Neural progenitor cell (in vitro differentiated cells): ENCODE results near the gene NIFK. TPM values are rescaled to one million over a fixed set of nuclear protein-coding genes. Genes with fewer than 3 reads are reported as not detected.

Experiments
- DNase-seq: peaks from one replicate; pipeline ENCODE4 v3.0.0-alpha.2; 2016; ENCODE audit warnings: low spot score
- H2AFZ ChIP-seq: fragments of 200-600 bp; sonication (generic); replicated peaks from 2 replicates; pipeline ENCODE4 v1.6.1; 2016; ENCODE audit warnings: antibody characterized with exemption
- H3F3A ChIP-seq: fragments of 200-600 bp; sonication (generic); 2 replicates; pipeline ENCODE4 v1.6.1; 2016; ENCODE audit warnings: antibody characterized with exemption, low read depth
- H3K27ac ChIP-seq: fragments of 200-600 bp; sonication (generic); 2 replicates; pipeline ENCODE4 v1.5.1; 2016; ENCODE audit warnings: mild to moderate bottlenecking
- H3K27me3 ChIP-seq: fragments of 200-600 bp; sonication (generic); 2 replicates; pipeline ENCODE4 v1.6.1; 2016; ENCODE audit warnings: mild to moderate bottlenecking, moderate library complexity
- H3K36me3 ChIP-seq: fragments of 200-600 bp; sonication (generic); 2 replicates; pipeline ENCODE4 v1.5.1; 2016
- H3K4me1 ChIP-seq: fragments of 200-600 bp; sonication (generic); 2 replicates; pipeline ENCODE4 v1.6.1; 2016; ENCODE audit warnings: mixed run types
- H3K4me2 ChIP-seq: fragments of 200-600 bp; sonication (generic); 2 replicates; pipeline ENCODE4 v1.6.1; 2016
- H3K4me3 ChIP-seq: fragments of 200-600 bp; sonication (generic); 2 replicates; pipeline ENCODE4 v1.5.1; 2016
- H3K79me2 ChIP-seq: fragments of 200-600 bp; sonication (generic); 2 replicates; pipeline ENCODE4 v1.6.1; 2016; ENCODE audit warnings: low read depth
- H3K9ac ChIP-seq: fragments of 200-600 bp; sonication (generic); 2 replicates; pipeline ENCODE4 v1.6.1; 2016
- H3K9me3 ChIP-seq: fragments of 200-600 bp; sonication (generic); 2 replicates; pipeline ENCODE4 v1.5.1; 2016; ENCODE audit warnings: low read depth
- H4K20me1 ChIP-seq: fragments of 200-600 bp; sonication (generic); 2 replicates; pipeline ENCODE4 v1.6.1; 2016; ENCODE audit warnings: low read depth
- H3K27ac Mint-ChIP-seq: 3 replicates; pipeline ENCODE4 v1.8.0; 2021; ENCODE audit warnings: mixed read lengths
- H3K27me3 Mint-ChIP-seq: 2 replicates; pipeline ENCODE4 v1.8.0; 2022; ENCODE audit warnings: low read depth, mild to moderate bottlenecking, inconsistent platforms, moderate library complexity, mixed read lengths; ENCODE audit not compliant: insufficient read depth
- H3K36me3 Mint-ChIP-seq: 3 replicates; pipeline ENCODE4 v1.8.0; 2021; ENCODE audit warnings: mixed read lengths
- H3K4me1 Mint-ChIP-seq: 3 replicates; pipeline ENCODE4 v1.8.0; 2021; ENCODE audit warnings: mixed read lengths
- H3K4me3 Mint-ChIP-seq: 3 replicates; pipeline ENCODE4 v1.8.0; 2021; ENCODE audit warnings: mild to moderate bottlenecking, moderate library complexity, mixed read lengths
- H3K9me3 Mint-ChIP-seq: 3 replicates; pipeline ENCODE4 v1.8.0; 2020; ENCODE audit warnings: mixed read lengths
- CTCF ChIP-seq: fragments of 200-600 bp; sonication (generic); IDR thresholded peaks from 2 replicates; pipeline ENCODE4 v1.5.1; 2017; ENCODE audit warnings: antibody characterized with exemption, mild to moderate bottlenecking
- EZH2 ChIP-seq: fragments of 200-600 bp; sonication (generic); IDR thresholded peaks from 2 replicates; pipeline ENCODE4 v1.6.1; 2017; ENCODE audit warnings: antibody characterized with exemption, mild to moderate bottlenecking, moderate library complexity
- EZH2phosphoT487 ChIP-seq: fragments of 200-600 bp; sonication (generic); IDR thresholded peaks from 2 replicates; pipeline ENCODE4 v1.6.1; 2017; ENCODE audit warnings: antibody characterized with exemption
- total RNA-seq: library from RNA; depleted of rRNA; stranded (reverse); fragments of >200 nt; gene quantifications from 2 replicates; pipeline ENCODE4 v1.2.3, GENCODE V29; 2015; ENCODE audit warnings: low replicate concordance

The NIFK gene
- total RNA-seq, 1 donor from 2014 or later: 126 TPM

DNA sequence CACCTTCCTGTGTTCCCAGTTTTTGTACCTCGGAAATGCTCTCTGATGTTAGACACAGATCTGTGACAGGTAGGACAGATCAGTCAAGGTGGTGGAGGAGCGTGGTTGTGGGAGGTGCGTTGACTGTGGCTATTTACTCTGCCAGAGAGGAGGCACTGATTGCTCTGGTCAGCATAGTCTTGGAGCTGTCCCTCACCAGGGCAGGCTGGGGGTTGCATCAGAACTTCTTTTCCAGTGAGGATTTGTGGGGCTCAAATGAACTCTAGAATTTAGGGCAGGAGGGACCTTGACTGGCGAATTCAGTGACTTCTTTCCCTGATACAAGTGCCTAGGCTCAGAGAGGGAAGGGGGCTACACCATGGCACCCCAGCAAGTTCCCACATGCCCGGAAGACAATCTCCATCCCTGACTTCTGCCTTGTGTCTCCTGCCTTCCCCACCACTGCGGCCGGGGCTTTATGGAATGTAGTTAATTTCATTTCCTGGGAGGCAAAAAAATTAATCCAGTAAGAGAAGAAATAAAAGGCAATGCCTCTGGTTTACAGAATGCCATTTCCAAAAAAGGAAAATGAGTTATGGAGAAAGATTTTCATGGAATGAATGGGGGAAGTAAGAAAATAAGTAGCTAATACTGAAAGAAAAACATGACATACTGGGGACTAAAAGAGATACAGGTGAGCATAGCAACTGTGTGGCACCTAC lies 26.1 kb downstream of the NIFK start:
- no peaks in the 10 kb centered on the region for H3K9me3 ChIP-seq
- peaks cover 11% of the 10 kb centered on the region for H3F3A ChIP-seq
- H3K27ac ChIP-seq: no peak overlapping the region
- peaks cover 5% of the 10 kb centered on the region for H3K27me3 Mint-ChIP-seq
- H3K4me1 ChIP-seq: peaks cover 18% of the 10 kb centered on the region
- H3K4me3 ChIP-seq: no peak overlapping the region
- no peak for TF ChIP-seq EZH2phosphoT487
- no peak for TF ChIP-seq CTCF
- TF ChIP-seq EZH2: no peak
- H3K36me3 ChIP-seq: no peaks in the 10 kb centered on the region
- H2AFZ ChIP-seq: no peak overlapping the region
- H3K27me3 ChIP-seq: no peaks in the 10 kb centered on the region
- DNase-seq: no peak
- H3K36me3 Mint-ChIP-seq: no peaks in the 10 kb centered on the region
- H3K4me1 Mint-ChIP-seq: peaks cover 34% of the 10 kb centered on the region
- no peaks in the 10 kb centered on the region for H3K79me2 ChIP-seq
- no peak overlapping the region for H3K9ac ChIP-seq
- no peak overlapping the region for H3K27ac Mint-ChIP-seq
- H3K4me3 Mint-ChIP-seq: no peak overlapping the region
- H4K20me1 ChIP-seq: no peaks in the 10 kb centered on the region
- no peaks in the 10 kb centered on the region for H3K9me3 Mint-ChIP-seq
- no peak overlapping the region for H3K4me2 ChIP-seq

DNA sequence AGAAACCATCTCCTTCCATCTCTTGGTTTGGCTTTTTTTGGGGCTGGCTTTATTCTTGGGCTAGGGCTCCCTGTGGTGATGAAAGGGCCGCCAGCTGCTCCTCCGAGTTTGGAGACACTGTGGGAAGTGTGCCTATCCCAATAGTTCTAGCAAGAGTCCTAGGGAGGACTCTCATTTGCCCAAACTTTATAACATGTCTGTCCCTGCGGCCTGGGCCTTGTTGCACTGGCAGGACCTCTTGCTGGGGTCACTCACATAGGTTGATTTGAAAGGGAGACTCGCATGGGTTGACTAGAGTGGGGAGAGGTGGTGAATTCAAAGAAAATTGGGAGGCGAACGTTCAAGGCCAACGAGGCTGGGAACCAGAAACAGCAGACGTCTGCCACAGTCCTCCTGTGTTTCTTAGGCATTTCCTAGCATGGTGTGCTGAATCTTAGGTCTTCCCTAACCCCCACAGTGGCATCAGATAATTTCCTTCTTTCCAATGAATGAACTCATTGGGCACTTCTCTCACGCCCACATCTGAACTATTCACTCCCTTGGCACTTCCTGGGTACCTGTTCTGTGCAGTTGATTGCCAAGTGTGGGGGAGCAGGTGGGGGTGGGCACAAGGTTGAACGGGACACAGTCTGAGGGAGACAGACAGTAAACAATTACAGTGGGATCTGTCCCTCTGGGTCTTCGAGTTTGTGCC lies 26.8 kb downstream of the NIFK start:
- H4K20me1 ChIP-seq: no peaks in the 10 kb centered on the region
- TF ChIP-seq EZH2phosphoT487 (no peak), CTCF (no peak), EZH2 (no peak)
- H3K9me3 Mint-ChIP-seq: no peaks in the 10 kb centered on the region
- H3K27me3 ChIP-seq: no peaks in the 10 kb centered on the region
- peaks cover 34% of the 10 kb centered on the region for H3K4me1 Mint-ChIP-seq
- no peak overlapping the region for H3K9ac ChIP-seq
- H3K4me1 ChIP-seq: peaks cover 18% of the 10 kb centered on the region
- peaks cover 11% of the 10 kb centered on the region for H3F3A ChIP-seq
- DNase-seq: no peak
- H3K27me3 Mint-ChIP-seq: peaks cover 5% of the 10 kb centered on the region
- no peaks in the 10 kb centered on the region for H3K36me3 Mint-ChIP-seq
- H3K4me3 ChIP-seq: no peak overlapping the region
- H3K4me2 ChIP-seq: no peak overlapping the region
- H3K27ac Mint-ChIP-seq: peak overlapping the region; percentile 9
- no peaks in the 10 kb centered on the region for H3K9me3 ChIP-seq
- H3K4me3 Mint-ChIP-seq: no peak overlapping the region
- no peak overlapping the region for H2AFZ ChIP-seq
- H3K79me2 ChIP-seq: no peaks in the 10 kb centered on the region
- H3K36me3 ChIP-seq: no peaks in the 10 kb centered on the region
- H3K27ac ChIP-seq: no peak overlapping the region

DNA sequence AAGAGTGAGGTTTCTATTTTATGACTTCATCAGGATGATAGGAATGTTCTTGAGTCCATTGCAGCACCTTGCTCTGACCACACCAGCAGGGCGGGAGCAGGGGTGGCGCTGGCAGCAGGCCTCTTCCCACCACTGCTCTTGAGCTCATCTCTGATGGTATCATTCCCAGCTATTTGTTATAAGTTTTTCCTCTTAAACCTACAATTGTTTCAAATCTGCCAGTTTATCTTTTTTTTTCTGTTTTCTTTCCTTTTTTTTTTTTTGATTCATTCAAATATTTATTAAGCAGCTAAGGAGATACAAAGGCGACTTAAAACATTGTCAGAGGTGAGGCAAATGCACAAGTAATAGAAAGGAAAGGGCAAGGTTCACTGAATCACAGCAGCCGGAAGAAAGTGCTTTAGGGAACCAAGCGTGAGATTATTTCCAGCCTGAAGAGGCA lies 28.7 kb downstream of the NIFK start:
- no peaks in the 10 kb centered on the region for H3K9me3 Mint-ChIP-seq
- peaks cover 2% of the 10 kb centered on the region for H3K27me3 Mint-ChIP-seq
- Histone ChIP-seq H4K20me1 (no peaks in the 10 kb centered on the region), H3K27me3 (no peaks in the 10 kb centered on the region), H3K4me2 (no peak overlapping the region), H3K36me3 (no peaks in the 10 kb centered on the region), H3K79me2 (no peaks in the 10 kb centered on the region), H3K9me3 (no peaks in the 10 kb centered on the region), H3F3A (peaks cover 11% of the 10 kb centered on the region), H3K4me1 (peaks cover 18% of the 10 kb centered on the region), H3K4me3 (no peak overlapping the region), H3K27ac (no peak overlapping the region), H2AFZ (no peak overlapping the region), H3K9ac (no peak overlapping the region)
- DNase-seq: no peak
- no peak overlapping the region for H3K4me3 Mint-ChIP-seq
- no peaks in the 10 kb centered on the region for H3K36me3 Mint-ChIP-seq
- no peak overlapping the region for H3K27ac Mint-ChIP-seq
- peaks cover 34% of the 10 kb centered on the region for H3K4me1 Mint-ChIP-seq
- TF ChIP-seq EZH2phosphoT487: no peak
